IMR-90 (cell line): ENCODE data around the gene ARHGAP10. TPM values are rescaled to one million over a fixed set of nuclear protein-coding genes. Genes with fewer than 3 reads are reported as not detected.

ENCODE experiments used
- ATAC-seq: fragments of 200-7000 bp; cut with Tn5 transposase; 2 replicates; pipeline ENCODE4 v1.9.1; 2020; ENCODE audit warnings: low read depth, mild to moderate bottlenecking, moderate library complexity
- BruUV-seq: library from RNA; stranded (reverse); fragments of 400-500 nt; replicated peaks from 2 replicates; lab custom pipeline; 2021; lab: Mats Ljungman, UMichigan
- CTCF ChIA-PET: fragments of 300-600 bp; formaldehyde crosslinking; extraction: SDS; loops from one replicate; lab custom pipeline; 2021; ENCODE audit warnings: antibody characterized with exemption; lab: Yijun Ruan, JAX
- POLR2A ChIA-PET: fragments of 300-600 bp; sonication (Branson Sonifier 250); formaldehyde crosslinking; loops from one replicate; lab custom pipeline; 2022; ENCODE audit warnings: antibody characterized with exemption; ENCODE audit not compliant: unreplicated experiment; lab: Charles Lee
- DNase-seq: peaks from one replicate; pipeline ENCODE4 v3.0.0; 2013
- H2AFZ ChIP-seq: replicated peaks from 2 replicates; pipeline ENCODE3; 2013; ENCODE audit warnings: low read length, mild to moderate bottlenecking; ENCODE audit not compliant: poor library complexity
- H2AK5ac ChIP-seq: 2 replicates; pipeline ENCODE4 v1.6.1; 2013; ENCODE audit warnings: low read depth, low read length, inconsistent platforms
- H2AK9ac ChIP-seq: replicated peaks from 2 replicates; pipeline ENCODE3; 2013; ENCODE audit warnings: mild to moderate bottlenecking, low read depth, low read length, moderate library complexity; ENCODE audit not compliant: poor library complexity
- H2BK120ac ChIP-seq: 2 replicates; pipeline ENCODE4 v1.6.1; 2013; ENCODE audit warnings: low read depth, low read length, inconsistent platforms
- H2BK15ac ChIP-seq: 3 replicates; pipeline ENCODE4 v1.6.1; 2013; ENCODE audit warnings: low read depth, low read length, inconsistent platforms
- H2BK20ac ChIP-seq: 2 replicates; pipeline ENCODE4 v1.6.1; 2013; ENCODE audit warnings: low read depth, mild to moderate bottlenecking, inconsistent platforms, low read length, moderate library complexity
- H2BK5ac ChIP-seq: 2 replicates; pipeline ENCODE4 v1.6.1; 2013; ENCODE audit warnings: mild to moderate bottlenecking, low read depth, low read length, inconsistent platforms; ENCODE audit not compliant: poor library complexity, severe bottlenecking
- H3K14ac ChIP-seq: replicated peaks from 2 replicates; pipeline ENCODE4 v1.6.1; 2013; ENCODE audit warnings: low read depth, low read length, inconsistent platforms
- H3K18ac ChIP-seq: 2 replicates; pipeline ENCODE4 v1.6.1; 2013; ENCODE audit warnings: low read depth, low read length, control low read depth
- H3K23ac ChIP-seq: 2 replicates; pipeline ENCODE4 v1.6.1; 2013; ENCODE audit warnings: low read depth, low read length, inconsistent platforms
- H3K27ac ChIP-seq: 2 replicates; pipeline ENCODE4 v1.5.1; 2013; ENCODE audit warnings: mild to moderate bottlenecking, control low read depth, low read length; ENCODE audit not compliant: insufficient read depth
- H3K27me3 ChIP-seq: 2 replicates; pipeline ENCODE4 v1.6.1; 2013; ENCODE audit warnings: low read length; ENCODE audit not compliant: control insufficient read depth, insufficient read depth
- H3K36me3 ChIP-seq: 2 replicates; pipeline ENCODE4 v1.6.1; 2013; ENCODE audit warnings: low read length, mixed read lengths; ENCODE audit not compliant: control insufficient read depth, insufficient read depth
- H3K4ac ChIP-seq: 2 replicates; pipeline ENCODE4 v1.6.1; 2013; ENCODE audit warnings: low read depth, low read length, inconsistent platforms
- H3K4me1 ChIP-seq: 2 replicates; pipeline ENCODE4 v1.6.1; 2013; ENCODE audit warnings: low read length, mixed read lengths; ENCODE audit not compliant: control insufficient read depth, insufficient read depth
- H3K4me2 ChIP-seq: 2 replicates; pipeline ENCODE4 v1.6.1; 2013; ENCODE audit warnings: low read depth, mild to moderate bottlenecking, control low read depth, low read length, moderate library complexity
- H3K4me3 ChIP-seq: 2 replicates; pipeline ENCODE4 v1.5.1; 2013; ENCODE audit warnings: low read depth, mild to moderate bottlenecking, control low read depth, low read length, moderate library complexity; ENCODE audit not compliant: insufficient read depth
- H3K56ac ChIP-seq: 2 replicates; pipeline ENCODE4 v1.6.1; 2013; ENCODE audit warnings: low read length, inconsistent platforms; ENCODE audit not compliant: insufficient read depth; ENCODE audit errors: extremely low read depth
- H3K79me1 ChIP-seq, 2 experiments: 2 replicates each; pipeline ENCODE4 v1.6.1; 2013; ENCODE audit warnings: low read length in 2 of 2, inconsistent platforms in 1 of 2, low read depth in 1 of 2
- H3K9ac ChIP-seq: 2 replicates; pipeline ENCODE4 v1.6.1; 2013; ENCODE audit warnings: low read depth, low read length, control low read depth
- H3K9me1 ChIP-seq: 2 replicates; pipeline ENCODE4 v1.6.1; 2013; ENCODE audit warnings: low read length, inconsistent platforms; ENCODE audit not compliant: insufficient read depth
- H3K9me3 ChIP-seq: 2 replicates; pipeline ENCODE4 v1.6.1; 2013; ENCODE audit warnings: low read length; ENCODE audit not compliant: control insufficient read depth, insufficient read depth
- H4K20me1 ChIP-seq: 2 replicates; pipeline ENCODE4 v1.6.1; 2013; ENCODE audit warnings: low read length, inconsistent platforms; ENCODE audit not compliant: insufficient read depth
- H4K5ac ChIP-seq: 2 replicates; pipeline ENCODE4 v1.6.1; 2013; ENCODE audit warnings: mild to moderate bottlenecking, low read depth, low read length, control low read depth
- H4K8ac ChIP-seq, 2 experiments: 2 replicates each; pipeline ENCODE4 v1.6.1; 2013; ENCODE audit warnings: low read depth in 2 of 2, low read length in 2 of 2, control low read depth in 1 of 2, inconsistent platforms in 1 of 2
- H4K91ac ChIP-seq: 2 replicates; pipeline ENCODE4 v1.6.1; 2013; ENCODE audit warnings: low read depth, low read length, inconsistent platforms; ENCODE audit not compliant: insufficient read depth
- BHLHE40 ChIP-seq: fragments of 150-350 bp; IDR thresholded peaks from 2 replicates; pipeline ENCODE4 v1.6.1; 2016; ENCODE audit warnings: mild to moderate bottlenecking, low read depth, low read length
- CEBPB ChIP-seq: IDR thresholded peaks from 2 replicates; pipeline ENCODE4 v1.6.1; 2012; ENCODE audit warnings: low read depth, low read length, improper control_type of control experiment
- CHD1 ChIP-seq: IDR thresholded peaks from 2 replicates; pipeline ENCODE4 v1.6.1; 2012; ENCODE audit warnings: low read depth, low read length, improper control_type of control experiment
- FOS ChIP-seq: fragments of 150-350 bp; IDR thresholded peaks from 2 replicates; pipeline ENCODE4 v1.6.1; 2016; ENCODE audit warnings: low read depth, low read length
- MAFK ChIP-seq: IDR thresholded peaks from 2 replicates; pipeline ENCODE4 v1.6.1; 2012; ENCODE audit warnings: low read depth, low read length, improper control_type of control experiment
- MAZ ChIP-seq: IDR thresholded peaks from 2 replicates; pipeline ENCODE4 v1.6.1; 2012; ENCODE audit warnings: low read depth, mild to moderate bottlenecking, low read length, improper control_type of control experiment, moderate library complexity, borderline replicate concordance
- MXI1 ChIP-seq: IDR thresholded peaks from 2 replicates; pipeline ENCODE4 v1.6.1; 2012; ENCODE audit warnings: low read depth, mild to moderate bottlenecking, low read length, moderate library complexity, borderline replicate concordance
- NFE2L2 ChIP-seq: fragments of 150-350 bp; IDR thresholded peaks from 2 replicates; pipeline ENCODE4 v1.6.1; 2016; ENCODE audit warnings: low read depth, mild to moderate bottlenecking, low read length
- POLR2A ChIP-seq: IDR thresholded peaks from 2 replicates; pipeline ENCODE4 v1.6.1; 2012; ENCODE audit warnings: mild to moderate bottlenecking, low read depth, low read length
- RAD21 ChIP-seq: IDR thresholded peaks from 2 replicates; pipeline ENCODE4 v1.6.1; 2012; ENCODE audit warnings: low read length, improper control_type of control experiment
- RCOR1 ChIP-seq: IDR thresholded peaks from 2 replicates; pipeline ENCODE4 v1.6.1; 2012; ENCODE audit warnings: mild to moderate bottlenecking, low read length, improper control_type of control experiment; ENCODE audit not compliant: insufficient replicate concordance
- RFX5 ChIP-seq: IDR thresholded peaks from 2 replicates; pipeline ENCODE4 v1.8.0; 2012; ENCODE audit warnings: low read depth, mild to moderate bottlenecking, low read length, moderate library complexity
- SMC3 ChIP-seq: fragments of 150-350 bp; IDR thresholded peaks from 2 replicates; pipeline ENCODE4 v1.6.1; 2016; ENCODE audit warnings: low read depth, mild to moderate bottlenecking, antibody characterized with exemption, low read length, moderate library complexity
- WGBS, 2 experiments: methylation state at CpG; one replicate each; pipeline versions ENCODE4 v1.1.5 to v1.1.7; 2013; ENCODE audit warnings: missing lambda C conversion rate in 2 of 2; ENCODE audit not compliant: insufficient read length in 1 of 2; ENCODE audit errors: extremely low coverage in 2 of 2; 5-methylcytosine and 5-hydroxymethylcytosine counted together
- dilution Hi-C: fragments of 300-500 bp; cut with HindIII; formaldehyde crosslinking; loops from one replicate; pipeline ENCODE4 v1.14.3; 2018; ENCODE audit warnings: low sequenced_read_pairs; ENCODE audit not compliant: unreplicated experiment
- in situ Hi-C: fragments of 300-500 bp; cut with MboI; formaldehyde crosslinking; loops from 3 replicates; pipeline ENCODE4 v1.14.3; 2019; ENCODE audit warnings: low sequenced_read_pairs, inconsistent platforms, mixed read lengths
- intact Hi-C: fragments of 100-400 bp; cut with micrococcal nuclease; formaldehyde crosslinking; loops from 2 replicates; pipeline ENCODE4 v1.10.0; 2022
- polyA plus RNA-seq, 3 experiments: library from polyadenylated mRNA; depleted of rRNA; stranded (reverse); fragments of >200 nt; gene quantifications; 2 replicates each; pipeline ENCODE4 v1.2.3, GENCODE V29; 2012; ENCODE audit warnings: low replicate concordance in 1 of 3
- total RNA-seq: library from RNA; depleted of rRNA; stranded (reverse); fragments of >200 nt; gene quantifications from 2 replicates; pipeline ENCODE4 v1.2.3, GENCODE V29; 2012
- TF ChIP-seq, protein P1 (sequence below): conservative IDR thresholded peaks from 2 replicates; pipeline ENCODE4 v1.5.1; 2012; ENCODE audit warnings: mild to moderate bottlenecking, low read depth, low read length, improper control_type of control experiment
- TF ChIP-seq, protein P2 (sequence below): fragments of 150-350 bp; IDR thresholded peaks from 2 replicates; pipeline ENCODE4 v1.6.1; 2016; ENCODE audit warnings: low read depth, mild to moderate bottlenecking, low read length, moderate library complexity, borderline replicate concordance
- TF ChIP-seq, protein P3 (sequence below): fragments of 150-350 bp; IDR thresholded peaks from 2 replicates; pipeline ENCODE4 v1.6.1; 2017; ENCODE audit warnings: mild to moderate bottlenecking, antibody characterized with exemption, low read length, low read depth

Gene ARHGAP10
- total and polyA plus RNA-seq, 2 of the 4 experiments (the other 2 are of a cell fraction), result 27.1 to 29.4 TPM

GRCh38 chr4:147791865-147792264, 60.0 kb downstream of the ARHGAP10 start:
- no peak overlapping the region for H4K5ac ChIP-seq
- peaks cover 42 to 75% of the 10 kb centered on the region in 2 experiments for H3K79me1 ChIP-seq
- no peaks in the 10 kb centered on the region for H3K36me3 ChIP-seq
- in situ Hi-C loops (no loop called here), dilution Hi-C loops (no loop called here), intact Hi-C loops (no loop called here)
- no peak overlapping the region for H4K91ac ChIP-seq
- H3K4ac ChIP-seq, result no peak overlapping the region
- H3K4me3 ChIP-seq, result no peak overlapping the region
- no peak overlapping the region for H2BK15ac ChIP-seq
- no peak overlapping the region for H3K56ac ChIP-seq
- H4K20me1 ChIP-seq, result peaks cover 37% of the 10 kb centered on the region
- H3K23ac ChIP-seq, result no peak overlapping the region; the same call in 1 of the 2 replicates
- H2BK5ac ChIP-seq, result no peak overlapping the region
- H3K9ac ChIP-seq, result no peak overlapping the region
- no peak overlapping the region for H2BK20ac ChIP-seq
- no peaks in the 10 kb centered on the region for H3K27me3 ChIP-seq
- H2BK120ac ChIP-seq, result no peak overlapping the region
- H2AFZ ChIP-seq, result no peak overlapping the region
- H2AK5ac ChIP-seq, result peak overlapping the region; percentile 52; the same call in 1 of the 2 replicates
- no peak overlapping the region for H3K4me2 ChIP-seq
- no peak overlapping the region for H3K18ac ChIP-seq
- H3K27ac ChIP-seq, result no peak overlapping the region
- TF ChIP-seq CEBPB (no peak), RAD21 (no peak), CHD1 (no peak), POLR2A (no peak), RCOR1 (no peak), SMC3 (no peak), MXI1 (no peak), NFE2L2 (no peak), FOS (no peak), BHLHE40 (no peak), RFX5 (no peak), MAZ (no peak), MAFK (no peak)
- TF ChIP-seq, protein P1, sequence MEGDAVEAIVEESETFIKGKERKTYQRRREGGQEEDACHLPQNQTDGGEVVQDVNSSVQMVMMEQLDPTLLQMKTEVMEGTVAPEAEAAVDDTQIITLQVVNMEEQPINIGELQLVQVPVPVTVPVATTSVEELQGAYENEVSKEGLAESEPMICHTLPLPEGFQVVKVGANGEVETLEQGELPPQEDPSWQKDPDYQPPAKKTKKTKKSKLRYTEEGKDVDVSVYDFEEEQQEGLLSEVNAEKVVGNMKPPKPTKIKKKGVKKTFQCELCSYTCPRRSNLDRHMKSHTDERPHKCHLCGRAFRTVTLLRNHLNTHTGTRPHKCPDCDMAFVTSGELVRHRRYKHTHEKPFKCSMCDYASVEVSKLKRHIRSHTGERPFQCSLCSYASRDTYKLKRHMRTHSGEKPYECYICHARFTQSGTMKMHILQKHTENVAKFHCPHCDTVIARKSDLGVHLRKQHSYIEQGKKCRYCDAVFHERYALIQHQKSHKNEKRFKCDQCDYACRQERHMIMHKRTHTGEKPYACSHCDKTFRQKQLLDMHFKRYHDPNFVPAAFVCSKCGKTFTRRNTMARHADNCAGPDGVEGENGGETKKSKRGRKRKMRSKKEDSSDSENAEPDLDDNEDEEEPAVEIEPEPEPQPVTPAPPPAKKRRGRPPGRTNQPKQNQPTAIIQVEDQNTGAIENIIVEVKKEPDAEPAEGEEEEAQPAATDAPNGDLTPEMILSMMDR, result no peak
- TF ChIP-seq, protein P2, sequence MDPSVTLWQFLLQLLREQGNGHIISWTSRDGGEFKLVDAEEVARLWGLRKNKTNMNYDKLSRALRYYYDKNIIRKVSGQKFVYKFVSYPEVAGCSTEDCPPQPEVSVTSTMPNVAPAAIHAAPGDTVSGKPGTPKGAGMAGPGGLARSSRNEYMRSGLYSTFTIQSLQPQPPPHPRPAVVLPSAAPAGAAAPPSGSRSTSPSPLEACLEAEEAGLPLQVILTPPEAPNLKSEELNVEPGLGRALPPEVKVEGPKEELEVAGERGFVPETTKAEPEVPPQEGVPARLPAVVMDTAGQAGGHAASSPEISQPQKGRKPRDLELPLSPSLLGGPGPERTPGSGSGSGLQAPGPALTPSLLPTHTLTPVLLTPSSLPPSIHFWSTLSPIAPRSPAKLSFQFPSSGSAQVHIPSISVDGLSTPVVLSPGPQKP, result no peak
- TF ChIP-seq, protein P3, sequence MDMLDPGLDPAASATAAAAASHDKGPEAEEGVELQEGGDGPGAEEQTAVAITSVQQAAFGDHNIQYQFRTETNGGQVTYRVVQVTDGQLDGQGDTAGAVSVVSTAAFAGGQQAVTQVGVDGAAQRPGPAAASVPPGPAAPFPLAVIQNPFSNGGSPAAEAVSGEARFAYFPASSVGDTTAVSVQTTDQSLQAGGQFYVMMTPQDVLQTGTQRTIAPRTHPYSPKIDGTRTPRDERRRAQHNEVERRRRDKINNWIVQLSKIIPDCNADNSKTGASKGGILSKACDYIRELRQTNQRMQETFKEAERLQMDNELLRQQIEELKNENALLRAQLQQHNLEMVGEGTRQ, result no peak
- no peak overlapping the region for H2AK9ac ChIP-seq
- no peak overlapping the region for H4K8ac ChIP-seq
- no peaks in the 10 kb centered on the region for H3K9me3 ChIP-seq
- ATAC-seq (no peak), DNase-seq (no peak)
- ChIA-PET POLR2A (no interaction called here), CTCF (no interaction called here)
- WGBS, 2 experiments, result no CpG with 5 or more reads among the region's 8 CpGs
- 0 out of 2 replicates have a peak overlapping the region, but pooled peaks have one; percentile 7 for H3K14ac ChIP-seq
- BruUV-seq, result no TSS peak
- peaks cover 23% of the 10 kb centered on the region for H3K4me1 ChIP-seq
- H3K9me1 ChIP-seq, result peaks cover 20% of the 10 kb centered on the region
